Esophagus muscularis mucosa (tissue), 4 donors: Measurements from ENCODE around the gene TREML4. TPM values are rescaled to one million over a fixed set of nuclear protein-coding genes. Genes with fewer than 3 reads are reported as not detected.
"Not testable (repeated sequence)": the region's sequence is repeated elsewhere in the genome, so short reads cannot be mapped to it uniquely, and the experiment has no call there.

Experiments
- DNase-seq: peaks from one replicate; pipeline ENCODE4 v3.0.0-alpha.2; 2017; ENCODE audit errors: extremely low spot score
- H3K27ac ChIP-seq, 4 donors: fragments of 200-600 bp; sonication (generic); replicated peaks in 1 of 4; 1 replicate in 3 of 4; 2 replicates in 1 of 4; pipeline ENCODE4 v1.5.1; 2016 to 2019; ENCODE audit warnings: mild to moderate bottlenecking in 1 of 4
- H3K27me3 ChIP-seq, 4 donors: fragments of 200-600 bp; sonication (generic); one replicate each; pipeline versions ENCODE4 v1.5.1 to v1.6.0; 2016 to 2019
- H3K36me3 ChIP-seq, 4 donors: fragments of 200-600 bp; sonication (generic); one replicate each; pipeline ENCODE4 v1.5.1; 2016 to 2019
- H3K4me1 ChIP-seq, 4 donors: fragments of 200-600 bp; sonication (generic); one replicate each; pipeline ENCODE4 v1.5.1; 2016 to 2019
- H3K4me3 ChIP-seq, 4 donors: fragments of 200-600 bp; sonication (generic); 1 replicate in 2 of 4; 2 replicates in 2 of 4; pipeline ENCODE4 v1.5.1; 2016 to 2019; ENCODE audit warnings: mild to moderate bottlenecking in 4 of 4, moderate library complexity in 1 of 4
- H3K9me3 ChIP-seq, 4 donors: fragments of 200-600 bp; sonication (generic); 1 replicate in 3 of 4; 2 replicates in 1 of 4; pipeline ENCODE4 v1.5.1; 2016 to 2019
- EP300 ChIP-seq: sonication (generic); formaldehyde crosslinking; IDR thresholded peaks from one replicate; pipeline ENCODE4 v1.6.1; 2017; ENCODE audit warnings: antibody characterized with exemption
- POLR2A ChIP-seq: fragments of 450-650 bp; IDR thresholded peaks from one replicate; pipeline ENCODE4 v1.6.1; 2017; ENCODE audit warnings: antibody characterized with exemption, moderate library complexity, mild to moderate bottlenecking, low read depth
- POLR2AphosphoS5 ChIP-seq, 2 donors: sonication (generic); formaldehyde crosslinking; IDR thresholded peaks; one replicate each; pipeline ENCODE4 v1.6.1; 2017; ENCODE audit warnings: antibody characterized with exemption in 2 of 2
- WGBS: methylation state at CpG from one replicate; pipeline ENCODE4 v1.1.5; 2018; 5-methylcytosine and 5-hydroxymethylcytosine counted together
- intact Hi-C: fragments of 100-400 bp; cut with DNase I; formaldehyde crosslinking; loops from one replicate; pipeline ENCODE4 v1.15.1; 2023
- total RNA-seq, 4 donors: library from RNA; depleted of rRNA; stranded (reverse); fragments of >200 nt; gene quantifications; one replicate each; pipeline versions ENCODE4 v1.1.0 to v1.2.1, GENCODE V29; 2016
- TF ChIP-seq, protein P1 (sequence below), 3 experiments: fragments of 200-600 bp in 2 of 3; fragments of 450-650 bp in 1 of 3; sonication (generic) in 2 of 3; IDR thresholded peaks; one replicate each; pipeline ENCODE4 v1.5.1; 2017 to 2019; ENCODE audit warnings: antibody characterized with exemption in 3 of 3, mild to moderate bottlenecking in 2 of 3, moderate library complexity in 1 of 3

Gene TREML4
- total RNA-seq, 4 donors from 2014 or later: not detected

DNA sequence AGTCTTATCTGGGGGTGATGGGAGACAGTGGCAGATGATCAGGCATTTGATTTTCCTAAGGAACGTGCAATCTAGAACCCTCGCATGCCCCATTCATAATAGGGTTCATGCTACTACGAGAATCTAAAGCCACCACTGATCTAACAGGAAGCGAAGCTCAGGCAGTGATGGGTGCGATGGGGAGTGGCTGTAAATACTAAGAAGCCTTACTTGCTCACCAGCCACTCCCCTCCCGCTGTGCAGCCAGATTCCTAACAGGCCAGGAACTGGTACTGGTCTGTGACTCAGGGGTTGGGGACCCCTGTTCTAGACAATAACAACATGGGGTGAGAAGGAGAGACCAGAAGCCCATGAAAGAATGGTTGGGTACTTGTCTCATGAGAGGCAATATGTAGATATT lies 4.5 kb downstream of the TREML4 start:
- DNase-seq: peak; percentile 72
- intact Hi-C loops: no loop called here
- Histone ChIP-seq H3K4me3 (no peak overlapping the region), H3K36me3 (no peaks in the 10 kb centered on the region), H3K27ac (no peak overlapping the region), H3K9me3 (no peaks in the 10 kb centered on the region), H3K27me3 (peaks cover 0 to 33% (median 0%) of the 10 kb centered on the region in 4 donors), H3K4me1 (no peaks in the 10 kb centered on the region)
- WGBS: 74% methylated on average over 6 of the region's 6 CpGs
- TF ChIP-seq POLR2A (no peak), POLR2AphosphoS5 (IDR thresholded peaks at IDR 0.05) (no peak), EP300 (no peak)
- TF ChIP-seq, protein P1, sequence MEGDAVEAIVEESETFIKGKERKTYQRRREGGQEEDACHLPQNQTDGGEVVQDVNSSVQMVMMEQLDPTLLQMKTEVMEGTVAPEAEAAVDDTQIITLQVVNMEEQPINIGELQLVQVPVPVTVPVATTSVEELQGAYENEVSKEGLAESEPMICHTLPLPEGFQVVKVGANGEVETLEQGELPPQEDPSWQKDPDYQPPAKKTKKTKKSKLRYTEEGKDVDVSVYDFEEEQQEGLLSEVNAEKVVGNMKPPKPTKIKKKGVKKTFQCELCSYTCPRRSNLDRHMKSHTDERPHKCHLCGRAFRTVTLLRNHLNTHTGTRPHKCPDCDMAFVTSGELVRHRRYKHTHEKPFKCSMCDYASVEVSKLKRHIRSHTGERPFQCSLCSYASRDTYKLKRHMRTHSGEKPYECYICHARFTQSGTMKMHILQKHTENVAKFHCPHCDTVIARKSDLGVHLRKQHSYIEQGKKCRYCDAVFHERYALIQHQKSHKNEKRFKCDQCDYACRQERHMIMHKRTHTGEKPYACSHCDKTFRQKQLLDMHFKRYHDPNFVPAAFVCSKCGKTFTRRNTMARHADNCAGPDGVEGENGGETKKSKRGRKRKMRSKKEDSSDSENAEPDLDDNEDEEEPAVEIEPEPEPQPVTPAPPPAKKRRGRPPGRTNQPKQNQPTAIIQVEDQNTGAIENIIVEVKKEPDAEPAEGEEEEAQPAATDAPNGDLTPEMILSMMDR (IDR thresholded peaks at IDR 0.05): no peak

DNA sequence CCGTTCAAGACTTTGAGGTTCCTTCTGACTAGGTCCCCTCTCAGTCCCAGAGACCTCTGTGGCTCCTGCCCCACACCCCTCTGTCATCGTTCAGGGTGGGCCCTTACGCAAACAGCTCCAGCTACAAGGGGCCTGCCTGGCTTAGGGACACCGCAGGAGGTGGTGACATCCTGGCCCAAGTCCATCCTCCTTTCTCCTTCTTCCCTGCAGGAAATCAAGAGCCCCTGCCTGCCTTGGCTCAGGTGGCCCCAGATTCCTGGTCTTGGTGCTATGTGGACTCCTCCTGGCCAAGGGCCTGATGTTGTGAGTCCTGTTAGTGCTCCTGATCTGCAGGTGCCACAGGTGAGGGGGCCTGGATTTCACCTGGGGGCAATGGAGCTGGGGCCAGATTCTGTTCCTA lies 8.1 kb downstream of the TREML4 start:
- DNase-seq: peak; percentile 74
- H3K36me3 ChIP-seq: no peaks in the 10 kb centered on the region
- TF ChIP-seq EP300: no peak
- TF ChIP-seq POLR2A: no peak
- TF ChIP-seq, protein P1 (IDR thresholded peaks at IDR 0.05): no peak
- TF ChIP-seq POLR2AphosphoS5 (IDR thresholded peaks at IDR 0.05): no peak
- H3K4me3 ChIP-seq: no peak overlapping the region
- peaks cover 0 to 46% (median 9%) of the 10 kb centered on the region in 4 donors for H3K27me3 ChIP-seq
- no peaks in the 10 kb centered on the region for H3K9me3 ChIP-seq
- intact Hi-C loops: no loop called here
- no peak overlapping the region for H3K27ac ChIP-seq
- H3K4me1 ChIP-seq: peaks cover 0 to 3% (median 2%) of the 10 kb centered on the region in 4 donors
- WGBS: 89% methylated on average over 4 of the region's 4 CpGs

DNA sequence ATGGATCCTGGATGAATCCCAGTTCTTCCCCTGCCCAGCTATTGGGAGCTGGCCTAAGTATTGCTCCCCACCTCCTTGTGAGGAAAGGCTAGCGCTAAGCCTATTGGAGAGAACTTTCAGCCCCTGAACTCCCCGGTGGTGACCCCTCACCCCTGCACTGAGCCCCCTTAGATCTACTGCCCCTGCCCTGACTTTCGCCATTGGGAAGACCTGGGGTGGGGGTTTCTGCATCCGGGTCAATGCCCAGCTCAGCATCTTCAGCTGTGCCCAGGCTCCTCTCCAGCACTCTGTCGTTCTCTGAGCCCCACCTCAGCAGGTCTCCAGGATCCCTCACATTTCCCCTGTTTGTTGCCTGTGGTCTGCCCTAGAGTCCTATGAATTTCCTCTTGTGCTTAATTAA lies 9.0 kb downstream of the TREML4 start:
- Histone ChIP-seq H3K4me1 (peaks cover 0 to 3% (median 2%) of the 10 kb centered on the region in 4 donors), H3K4me3 (no peak overlapping the region), H3K27ac (no peak overlapping the region), H3K27me3 (peaks cover 0 to 54% (median 9%) of the 10 kb centered on the region in 4 donors), H3K36me3 (no peaks in the 10 kb centered on the region), H3K9me3 (no peaks in the 10 kb centered on the region)
- DNase-seq: peak; percentile 29
- intact Hi-C loops: no loop called here
- WGBS: 74% methylated on average over 5 of the region's 5 CpGs
- TF ChIP-seq, protein P1 (IDR thresholded peaks at IDR 0.05): no peak
- TF ChIP-seq POLR2AphosphoS5 (IDR thresholded peaks at IDR 0.05) (no peak), POLR2A (no peak), EP300 (no peak)

DNA sequence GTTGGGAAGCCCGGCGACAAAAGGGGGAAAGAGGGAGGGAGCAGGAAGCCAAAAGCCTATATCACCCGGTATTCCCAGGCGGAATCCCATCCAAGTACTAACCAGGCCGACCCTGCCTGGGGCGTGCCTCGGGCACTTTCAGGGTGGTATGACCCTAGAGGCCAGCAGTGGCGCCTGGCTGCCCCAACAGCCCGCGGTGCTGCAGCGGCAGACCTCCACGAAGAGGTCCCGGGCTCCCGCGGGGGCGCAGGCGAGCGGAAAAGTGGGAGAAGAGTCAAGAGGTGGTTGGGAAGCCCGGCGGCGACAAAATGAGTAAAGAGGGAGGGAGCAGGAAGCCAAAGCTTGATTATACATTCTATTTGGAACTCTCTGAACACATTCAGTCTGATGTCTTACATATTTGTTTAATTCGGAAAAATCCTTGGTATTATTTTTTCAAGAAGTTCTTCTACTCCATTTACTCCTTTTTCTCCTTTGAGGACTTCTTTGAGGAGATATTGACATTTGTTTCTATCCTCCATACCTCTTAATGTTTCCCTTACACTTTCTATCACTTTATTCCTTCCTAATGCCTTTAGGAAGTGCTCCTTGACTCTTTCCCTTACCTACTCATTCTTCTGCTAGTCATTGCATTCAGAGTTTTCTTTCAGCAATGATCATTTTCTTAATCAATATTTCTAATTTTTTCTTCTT lies 11.5 kb downstream of the TREML4 start:
- Histone ChIP-seq H3K36me3 (no peaks in the 10 kb centered on the region), H3K4me3 (no peak overlapping the region), H3K4me1 (peaks cover 0 to 3% (median 2%) of the 10 kb centered on the region in 4 donors), H3K27me3 (peaks cover 0 to 55% (median 9%) of the 10 kb centered on the region in 4 donors), H3K9me3 (no peaks in the 10 kb centered on the region), H3K27ac (no peak overlapping the region)
- DNase-seq: peak; percentile 45
- intact Hi-C loops: no loop called here
- TF ChIP-seq, protein P1 (IDR thresholded peaks at IDR 0.05): no peak
- no peak for TF ChIP-seq EP300
- TF ChIP-seq POLR2AphosphoS5 (IDR thresholded peaks at IDR 0.05): no peak
- no peak for TF ChIP-seq POLR2A
- 11% methylated on average over 22 of the region's 22 CpGs for WGBS

DNA sequence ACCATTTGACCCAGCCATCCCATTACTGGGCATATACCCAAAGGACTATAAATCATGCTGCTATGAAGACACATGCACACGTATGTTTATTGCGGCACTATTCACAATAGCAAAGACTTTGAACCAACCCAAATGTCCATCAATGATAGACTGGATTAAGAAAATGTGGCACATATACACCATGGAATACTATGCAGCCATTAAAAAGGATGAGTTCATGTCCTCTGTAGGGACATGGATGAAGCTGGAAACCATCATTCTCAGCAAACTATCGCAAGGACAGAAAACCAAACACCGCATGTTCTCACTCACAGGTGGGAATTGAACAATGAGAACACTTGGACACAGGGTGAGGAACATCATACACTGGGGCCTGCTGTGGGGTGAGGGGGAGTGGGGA lies 18.4 kb downstream of the TREML4 start:
- H3K36me3 ChIP-seq, H3K9me3 ChIP-seq, DNase-seq, H3K4me1 ChIP-seq, intact Hi-C loops, H3K4me3 ChIP-seq, H3K27ac ChIP-seq: not testable (repeated sequence)
- WGBS: 88% methylated on average over 4 of the region's 4 CpGs
- peaks cover 0 to 19% (median 0%) of the 10 kb centered on the region in 4 donors for H3K27me3 ChIP-seq
